ENCODE data around the gene PHF8.

DNA sequence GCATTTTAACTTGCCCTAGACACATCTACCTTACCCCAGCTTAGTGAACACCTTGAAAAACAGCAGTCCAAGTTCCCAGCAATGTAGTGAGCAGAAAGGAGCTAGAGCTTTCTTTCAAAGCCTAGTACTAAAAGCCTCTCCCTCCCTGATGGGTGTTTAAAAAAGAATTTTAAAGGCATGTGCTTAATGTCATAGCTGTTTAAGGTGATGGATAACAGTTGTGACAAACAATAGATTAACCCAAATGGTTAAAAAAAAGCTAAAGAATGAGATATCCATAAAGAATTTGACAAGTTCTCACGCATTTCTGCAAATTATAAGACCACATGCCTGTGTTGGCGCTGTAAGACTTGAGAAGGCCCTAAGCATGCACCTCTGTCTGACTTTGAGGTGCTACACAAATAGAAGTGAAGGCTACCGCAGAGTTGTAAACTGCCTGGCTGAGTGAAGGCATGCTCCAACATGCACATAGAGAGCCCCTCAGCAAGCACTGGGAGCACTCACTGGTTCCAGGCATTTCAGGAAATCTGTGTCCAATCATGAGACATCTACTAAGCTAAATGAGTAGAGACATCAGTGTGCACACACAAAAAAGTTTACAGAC is 94.0 kb downstream of the PHF8 start:
- TF ChIP-seq ZNF423 (CRISPR knock-in tag; IDR thresholded peaks at IDR 0.05) (no peak), PRRX2 (CRISPR knock-in tag; IDR thresholded peaks at IDR 0.05) (no peak)
- TF ChIP-seq, protein P1, sequence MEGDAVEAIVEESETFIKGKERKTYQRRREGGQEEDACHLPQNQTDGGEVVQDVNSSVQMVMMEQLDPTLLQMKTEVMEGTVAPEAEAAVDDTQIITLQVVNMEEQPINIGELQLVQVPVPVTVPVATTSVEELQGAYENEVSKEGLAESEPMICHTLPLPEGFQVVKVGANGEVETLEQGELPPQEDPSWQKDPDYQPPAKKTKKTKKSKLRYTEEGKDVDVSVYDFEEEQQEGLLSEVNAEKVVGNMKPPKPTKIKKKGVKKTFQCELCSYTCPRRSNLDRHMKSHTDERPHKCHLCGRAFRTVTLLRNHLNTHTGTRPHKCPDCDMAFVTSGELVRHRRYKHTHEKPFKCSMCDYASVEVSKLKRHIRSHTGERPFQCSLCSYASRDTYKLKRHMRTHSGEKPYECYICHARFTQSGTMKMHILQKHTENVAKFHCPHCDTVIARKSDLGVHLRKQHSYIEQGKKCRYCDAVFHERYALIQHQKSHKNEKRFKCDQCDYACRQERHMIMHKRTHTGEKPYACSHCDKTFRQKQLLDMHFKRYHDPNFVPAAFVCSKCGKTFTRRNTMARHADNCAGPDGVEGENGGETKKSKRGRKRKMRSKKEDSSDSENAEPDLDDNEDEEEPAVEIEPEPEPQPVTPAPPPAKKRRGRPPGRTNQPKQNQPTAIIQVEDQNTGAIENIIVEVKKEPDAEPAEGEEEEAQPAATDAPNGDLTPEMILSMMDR (IDR thresholded peaks at IDR 0.05) = no peak
- TF ChIP-seq, protein P2, sequence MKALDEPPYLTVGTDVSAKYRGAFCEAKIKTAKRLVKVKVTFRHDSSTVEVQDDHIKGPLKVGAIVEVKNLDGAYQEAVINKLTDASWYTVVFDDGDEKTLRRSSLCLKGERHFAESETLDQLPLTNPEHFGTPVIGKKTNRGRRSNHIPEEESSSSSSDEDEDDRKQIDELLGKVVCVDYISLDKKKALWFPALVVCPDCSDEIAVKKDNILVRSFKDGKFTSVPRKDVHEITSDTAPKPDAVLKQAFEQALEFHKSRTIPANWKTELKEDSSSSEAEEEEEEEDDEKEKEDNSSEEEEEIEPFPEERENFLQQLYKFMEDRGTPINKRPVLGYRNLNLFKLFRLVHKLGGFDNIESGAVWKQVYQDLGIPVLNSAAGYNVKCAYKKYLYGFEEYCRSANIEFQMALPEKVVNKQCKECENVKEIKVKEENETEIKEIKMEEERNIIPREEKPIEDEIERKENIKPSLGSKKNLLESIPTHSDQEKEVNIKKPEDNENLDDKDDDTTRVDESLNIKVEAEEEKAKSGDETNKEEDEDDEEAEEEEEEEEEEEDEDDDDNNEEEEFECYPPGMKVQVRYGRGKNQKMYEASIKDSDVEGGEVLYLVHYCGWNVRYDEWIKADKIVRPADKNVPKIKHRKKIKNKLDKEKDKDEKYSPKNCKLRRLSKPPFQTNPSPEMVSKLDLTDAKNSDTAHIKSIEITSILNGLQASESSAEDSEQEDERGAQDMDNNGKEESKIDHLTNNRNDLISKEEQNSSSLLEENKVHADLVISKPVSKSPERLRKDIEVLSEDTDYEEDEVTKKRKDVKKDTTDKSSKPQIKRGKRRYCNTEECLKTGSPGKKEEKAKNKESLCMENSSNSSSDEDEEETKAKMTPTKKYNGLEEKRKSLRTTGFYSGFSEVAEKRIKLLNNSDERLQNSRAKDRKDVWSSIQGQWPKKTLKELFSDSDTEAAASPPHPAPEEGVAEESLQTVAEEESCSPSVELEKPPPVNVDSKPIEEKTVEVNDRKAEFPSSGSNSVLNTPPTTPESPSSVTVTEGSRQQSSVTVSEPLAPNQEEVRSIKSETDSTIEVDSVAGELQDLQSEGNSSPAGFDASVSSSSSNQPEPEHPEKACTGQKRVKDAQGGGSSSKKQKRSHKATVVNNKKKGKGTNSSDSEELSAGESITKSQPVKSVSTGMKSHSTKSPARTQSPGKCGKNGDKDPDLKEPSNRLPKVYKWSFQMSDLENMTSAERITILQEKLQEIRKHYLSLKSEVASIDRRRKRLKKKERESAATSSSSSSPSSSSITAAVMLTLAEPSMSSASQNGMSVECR (CRISPR knock-in tag; IDR thresholded peaks at IDR 0.05; ENCODE audit: borderline replicate concordance) = no peak

All from WTC11 (cell line).